H1 (cell line): ENCODE results near the gene KRTAP2-3. TPM values are rescaled to one million over a fixed set of nuclear protein-coding genes. Genes with fewer than 3 reads are reported as not detected.

Source experiments
- CTCF ChIA-PET: fragments of 300-600 bp; sonication (Branson Sonifier 250); formaldehyde crosslinking; loops from one replicate; lab custom pipeline; 2021; ENCODE audit not compliant: partially characterized antibody; lab: Charles Lee
- POLR2A ChIA-PET: fragments of 300-600 bp; sonication (Branson Sonifier 250); formaldehyde crosslinking; loops from one replicate; lab custom pipeline; 2021; ENCODE audit warnings: inconsistent platforms; ENCODE audit not compliant: partially characterized antibody; lab: Charles Lee
- DNase-seq, 2 experiments: peaks; one replicate each; pipeline versions ENCODE4 v3.0.0 to v3.0.0-alpha.2; 2010 to 2022; ENCODE audit warnings: low spot score in 2 of 2, low read depth in 1 of 2, mixed read lengths in 1 of 2
- FAIRE-seq: peaks from 2 replicates; lab custom pipeline; 2011; peaks lifted over from hg19 to GRCh38; lab: Jason Lieb, UNC
- H2AFZ ChIP-seq: 2 replicates; pipeline ENCODE4 v1.8.1; 2012; ENCODE audit warnings: low read length, inconsistent platforms
- H2AK5ac ChIP-seq: 2 replicates; pipeline ENCODE4 v1.6.1; 2013; ENCODE audit warnings: low read depth, low read length
- H2BK120ac ChIP-seq: replicated peaks from 2 replicates; pipeline ENCODE3; 2013; ENCODE audit warnings: low read depth, low read length, inconsistent platforms
- H2BK12ac ChIP-seq: 2 replicates; pipeline ENCODE4 v1.6.1; 2013; ENCODE audit warnings: low read depth, low read length
- H2BK15ac ChIP-seq: 2 replicates; pipeline ENCODE4 v1.6.1; 2013; ENCODE audit warnings: low read length
- H2BK20ac ChIP-seq: 2 replicates; pipeline ENCODE4 v1.6.1; 2013; ENCODE audit warnings: low read length
- H2BK5ac ChIP-seq: 2 replicates; pipeline ENCODE4 v1.6.1; 2013; ENCODE audit warnings: low read depth, low read length
- H3K14ac ChIP-seq: 2 replicates; pipeline ENCODE4 v1.6.1; 2013; ENCODE audit warnings: inconsistent platforms; ENCODE audit not compliant: insufficient read length
- H3K18ac ChIP-seq: 2 replicates; pipeline ENCODE4 v1.6.1; 2013; ENCODE audit warnings: low read length; ENCODE audit errors: extremely low read depth
- H3K23ac ChIP-seq: 2 replicates; pipeline ENCODE4 v1.6.1; 2013; ENCODE audit warnings: inconsistent platforms; ENCODE audit not compliant: insufficient read length
- H3K23me2 ChIP-seq: 2 replicates; pipeline ENCODE4 v1.6.1; 2013; ENCODE audit warnings: low read depth, low read length
- H3K27ac ChIP-seq: 2 replicates; pipeline ENCODE4 v1.6.1; 2011; ENCODE audit warnings: low read depth, low read length, inconsistent platforms
- H3K27me3 ChIP-seq, 4 experiments: replicated peaks in 1 of 4; 1 replicate in 1 of 4; 2 replicates in 3 of 4; pipeline versions ENCODE4 v1.6.1 to v1.8.1; 2011 to 2013; ENCODE audit warnings: low read length in 3 of 4, mild to moderate bottlenecking in 3 of 4, inconsistent platforms in 2 of 4, mixed read lengths in 2 of 4, moderate library complexity in 1 of 4; ENCODE audit not compliant: control insufficient read depth in 3 of 4, insufficient read depth in 3 of 4; ENCODE audit errors: extremely low read depth in 1 of 4
- H3K36me3 ChIP-seq, 4 experiments: 2 replicates each; pipeline versions ENCODE4 v1.6.1 to v1.8.1; 2011 to 2013; ENCODE audit warnings: mild to moderate bottlenecking in 4 of 4, low read length in 3 of 4, moderate library complexity in 2 of 4, control low read depth in 1 of 4, inconsistent platforms in 1 of 4; ENCODE audit not compliant: insufficient read depth in 4 of 4, control insufficient read depth in 2 of 4
- H3K4ac ChIP-seq: replicated peaks from 2 replicates; pipeline ENCODE3; 2013; ENCODE audit warnings: low read length, low read depth, mixed read lengths, inconsistent platforms; ENCODE audit not compliant: insufficient read length
- H3K4me1 ChIP-seq, 4 experiments: replicated peaks in 1 of 4; 1 replicate in 1 of 4; 2 replicates in 3 of 4; pipeline versions ENCODE4 v1.6.1 to v1.8.1; 2011 to 2013; ENCODE audit warnings: low read length in 3 of 4, inconsistent platforms in 2 of 4, mixed read lengths in 1 of 4; ENCODE audit not compliant: insufficient read depth in 4 of 4, control insufficient read depth in 3 of 4
- H3K4me2 ChIP-seq, 2 experiments: 2 replicates each; pipeline versions ENCODE4 v1.6.1 to v1.8.1; 2011 to 2013; ENCODE audit warnings: low read depth in 2 of 2, low read length in 2 of 2, control low read depth in 1 of 2, inconsistent platforms in 1 of 2, mild to moderate bottlenecking in 1 of 2; ENCODE audit not compliant: insufficient read depth in 1 of 2
- H3K4me3 ChIP-seq, 4 experiments: fragments of 200-600, 300-600 bp in 1 of 4; sonication (generic), shearing (Covaris generic), sonication (Bioruptor Twin) in 1 of 4; 2 replicates each; pipeline versions ENCODE4 v1.5.1 to v1.8.1; 2011 to 2016; ENCODE audit warnings: low read length in 4 of 4, low read depth in 3 of 4, control low read depth in 2 of 4, inconsistent platforms in 2 of 4, mild to moderate bottlenecking in 2 of 4, mixed read lengths in 1 of 4, moderate library complexity in 1 of 4; ENCODE audit not compliant: insufficient read depth in 2 of 4; ENCODE audit errors: extremely low read depth in 1 of 4
- H3K56ac ChIP-seq: replicated peaks from 2 replicates; pipeline ENCODE3; 2013; ENCODE audit warnings: low read depth, mild to moderate bottlenecking, mixed read lengths, low read length, inconsistent platforms; ENCODE audit not compliant: insufficient read length
- H3K79me1 ChIP-seq: 2 replicates; pipeline ENCODE4 v1.6.1; 2013; ENCODE audit warnings: low read depth, low read length, control low read depth
- H3K79me2 ChIP-seq, 2 experiments: 2 replicates each; pipeline versions ENCODE4 v1.6.1 to v1.8.1; 2012 to 2013; ENCODE audit warnings: low read length in 2 of 2, mild to moderate bottlenecking in 2 of 2, inconsistent platforms in 1 of 2; ENCODE audit not compliant: insufficient read depth in 2 of 2, control insufficient read depth in 1 of 2
- H3K9ac ChIP-seq, 4 experiments: replicated peaks in 1 of 4; 1 replicate in 1 of 4; 2 replicates in 3 of 4; pipeline versions ENCODE4 v1.6.1 to v1.8.1; 2011 to 2013; ENCODE audit warnings: low read depth in 3 of 4, low read length in 3 of 4, control low read depth in 2 of 4, mild to moderate bottlenecking in 2 of 4, moderate library complexity in 2 of 4, inconsistent platforms in 1 of 4; ENCODE audit errors: extremely low read depth in 1 of 4
- H3K9me3 ChIP-seq, 2 experiments: 2 replicates each; pipeline versions ENCODE4 v1.6.1 to v1.8.1; 2012 to 2013; ENCODE audit warnings: mild to moderate bottlenecking in 2 of 2, moderate library complexity in 2 of 2, control low read depth in 1 of 2, inconsistent platforms in 1 of 2, low read depth in 1 of 2, low read length in 1 of 2, mixed read lengths in 1 of 2; ENCODE audit not compliant: insufficient read depth in 2 of 2
- H4K20me1 ChIP-seq, 2 experiments: replicated peaks in 1 of 2; 2 replicates each; pipeline versions ENCODE3 to v1.8.1; 2011 to 2013; ENCODE audit warnings: inconsistent platforms in 2 of 2, low read length in 2 of 2, mild to moderate bottlenecking in 1 of 2; ENCODE audit not compliant: insufficient read depth in 2 of 2, control insufficient read depth in 1 of 2
- H4K5ac ChIP-seq: 2 replicates; pipeline ENCODE4 v1.6.1; 2013; ENCODE audit warnings: low read length, low read depth, mixed read lengths, inconsistent platforms; ENCODE audit not compliant: insufficient read length
- H4K8ac ChIP-seq: 2 replicates; pipeline ENCODE4 v1.8.0; 2013; ENCODE audit warnings: mild to moderate bottlenecking, moderate library complexity, low read length, inconsistent platforms; ENCODE audit not compliant: insufficient read depth; ENCODE audit errors: extremely low read depth
- H4K91ac ChIP-seq: replicated peaks from 2 replicates; pipeline ENCODE3; 2013; ENCODE audit warnings: low read length, mixed read lengths, inconsistent platforms; ENCODE audit not compliant: insufficient read length
- ATF2 ChIP-seq: IDR thresholded peaks from 2 replicates; pipeline ENCODE4 v1.6.1; 2012; ENCODE audit warnings: low read length, inconsistent platforms
- CBX8 ChIP-seq: fragments of 300-800, 300-1000 bp; sonication (generic); IDR thresholded peaks from 2 replicates; pipeline ENCODE4 v1.7.1; 2016; ENCODE audit warnings: low read depth, low read length, borderline replicate concordance
- EGR1 ChIP-seq: IDR thresholded peaks from 2 replicates; pipeline ENCODE4 v1.6.1; 2011; ENCODE audit warnings: low read depth, low read length, borderline replicate concordance
- JUN ChIP-seq: IDR thresholded peaks from 2 replicates; pipeline ENCODE4 v1.6.1; 2011; ENCODE audit warnings: low read depth, mild to moderate bottlenecking, improper control_type of control experiment, low read length
- JUND ChIP-seq: IDR thresholded peaks from 2 replicates; pipeline ENCODE4 v1.6.1; 2011; ENCODE audit warnings: mild to moderate bottlenecking, improper control_type of control experiment, low read length
- MAFK ChIP-seq: IDR thresholded peaks from 2 replicates; pipeline ENCODE4 v1.6.1; 2012; ENCODE audit warnings: low read depth, mild to moderate bottlenecking, improper control_type of control experiment, low read length
- MAX ChIP-seq: IDR thresholded peaks from 2 replicates; pipeline ENCODE4 v1.6.1; 2012; ENCODE audit warnings: inconsistent platforms
- POLR2AphosphoS5 ChIP-seq: IDR thresholded peaks from 2 replicates; pipeline ENCODE4 v1.6.1; 2011; ENCODE audit warnings: low read depth, low read length
- POU5F1 ChIP-seq: IDR thresholded peaks from 2 replicates; pipeline ENCODE4 v1.6.1; 2011; ENCODE audit warnings: low read depth, mild to moderate bottlenecking, low read length, moderate library complexity
- RNF2 ChIP-seq: fragments of 200-900, 300-1000 bp; sonication (generic); IDR thresholded peaks from 2 replicates; pipeline ENCODE4 v1.7.1; 2016; ENCODE audit warnings: borderline replicate concordance, low read depth, mild to moderate bottlenecking, antibody characterized with exemption, low read length; ENCODE audit not compliant: poor library complexity, severe bottlenecking; ENCODE audit errors: missing control alignments
- TAF1 ChIP-seq: IDR thresholded peaks from 2 replicates; pipeline ENCODE4 v1.6.1; 2011; ENCODE audit warnings: mild to moderate bottlenecking, low read depth, low read length
- WGBS, 2 experiments: shearing (Covaris generic) in 1 of 2; methylation state at CpG; one replicate each; pipeline versions ENCODE4 v1.1.6 to v1.1.7; 2013 to 2015; ENCODE audit warnings: low lambda C conversion rate in 2 of 2, mixed read lengths in 2 of 2, inconsistent platforms in 1 of 2, low coverage in 1 of 2, missing lambda C conversion rate in 1 of 2; ENCODE audit not compliant: insufficient replicate concordance in 2 of 2, insufficient coverage in 1 of 2, insufficient read length in 1 of 2; ENCODE audit errors: extremely low coverage in 1 of 2, missing lambda C conversion rate in 1 of 2; 5-methylcytosine and 5-hydroxymethylcytosine counted together
- polyA plus RNA-seq, 7 experiments: library from polyadenylated mRNA; depleted of rRNA in 3 of 7; stranded (reverse) in 5 of 7; unstranded in 2 of 7; fragments of >200 nt in 5 of 7; fragments of 200-250 nt in 2 of 7; gene quantifications; 1 replicate in 5 of 7; 2 replicates in 1 of 7; 4 replicates in 1 of 7; pipeline versions ENCODE4 v1.2.1 to v1.2.3, GENCODE V29; 2011 to 2013; ENCODE audit warnings: missing spikeins in 2 of 7, mixed read lengths in 2 of 7
- total RNA-seq: library from RNA; stranded (reverse); fragmentation: NEBNext Ultra II Directional; extraction: Animal tissue kit (Norgen Biotek cat#: 25700); gene quantifications from 2 replicates; pipeline ENCODE4 v1.2.1, GENCODE V29; 2021

The KRTAP2-3 gene
- total and polyA plus RNA-seq, 2 of the 8 experiments (the other 6 are each of a cell fraction or from before 2014, with no cell fraction given) = not detected

- Histone ChIP-seq H3K14ac (no peak overlapping the region), H3K79me1 (no peaks in the 10 kb centered on the region), H3K4ac (no peak overlapping the region), H3K18ac (no peak overlapping the region), H3K4me1 (peaks cover 0 to 10% (median 6%) of the 10 kb centered on the region in 4 experiments; a peak in 6 of 7 replicates), H2BK20ac (no peak overlapping the region), H4K5ac (no peak overlapping the region), H3K23me2 (no peaks in the 10 kb centered on the region), H3K27me3 (no peaks in the 10 kb centered on the region), H2BK15ac (no peak overlapping the region), H3K36me3 (no peaks in the 10 kb centered on the region), H2AK5ac (no peak overlapping the region), H3K79me2 (no peaks in the 10 kb centered on the region), H2AFZ (no peak overlapping the region), H3K56ac (no peak overlapping the region), H2BK120ac (no peak overlapping the region), H3K9ac (no peak overlapping the region), H3K4me2 (no peak overlapping the region), H2BK5ac (no peak overlapping the region), H3K23ac (no peak overlapping the region), H3K4me3 (no peak overlapping the region), H4K20me1 (no peaks in the 10 kb centered on the region), H3K9me3 (no peaks in the 10 kb centered on the region), H4K91ac (no peak overlapping the region), H2BK12ac (no peak overlapping the region), H4K8ac (no peak overlapping the region), H3K27ac (no peak overlapping the region)
- 90% methylated on average over 1 of the region's 1 CpG; no CpG with 5 or more reads in 1 of the 2 experiments for WGBS, 2 experiments
- POLR2A ChIA-PET = no interaction called here
- DNase-seq (no peak), FAIRE-seq (no peak)
- CTCF ChIA-PET = interaction anchor here (1.1 kb wide), 1 partner anchor 19 kb away, joined by 5 read pairs; no protein-coding TSS in a partner anchor
- TF ChIP-seq JUN (no peak), MAFK (no peak), EGR1 (no peak), CBX8 (no peak), ATF2 (no peak), JUND (no peak), MAX (no peak), POLR2AphosphoS5 (no peak), TAF1 (no peak), POU5F1 (no peak), RNF2 (no peak)
Observed at GRCh38 chr17:41009936-41010335, 50.0 kb downstream of the KRTAP2-3 start.
